HG02981 (cell line): Measurements from ENCODE around the gene JKAMP.
A peak's percentile ranks its signal among the peaks of the same experiment; 100 is the strongest.
"Not testable (repeated sequence)": the region's sequence is repeated elsewhere in the genome, so short reads cannot be mapped to it uniquely, and the experiment has no call there.

Source experiments
- ATAC-seq: cut with Tn5 transposase; IDR thresholded peaks from one replicate; pipeline ENCODE4 v1.9.1; 2021; ENCODE audit warnings: mild to moderate bottlenecking, moderate library complexity; ENCODE audit not compliant: unreplicated experiment

Gene JKAMP

GRCh38 chr14:59483819-59484638, at the start of gene JKAMP, which contains the start of gene L3HYPDH:
TSS of gene JKAMP (plus strand) at chr14:59484517. CDS start at chr14:59484590, 73 bp downstream.
TSS of gene L3HYPDH (minus strand) at chr14:59484408. CDS start at chr14:59484316, 92 bp downstream.
- peak; percentile 87 for ATAC-seq

- no peak for ATAC-seq
Measured at GRCh38 chr14:59435101-59435500, 49.2 kb upstream of the JKAMP start.

- no peak for ATAC-seq
Measured at GRCh38 chr14:59435987-59436386, 48.3 kb upstream of the JKAMP start.

GRCh38 chr14:59438195-59438647, 46.1 kb upstream of the JKAMP start:
- ATAC-seq = no peak

GRCh38 chr14:59439256-59439965, 44.9 kb upstream of the JKAMP start:
- ATAC-seq = no peak

GRCh38 chr14:59448673-59449072, 35.6 kb upstream of the JKAMP start:
- ATAC-seq = not testable (repeated sequence)

- no peak for ATAC-seq
Measured at GRCh38 chr14:59450716-59451115, 33.6 kb upstream of the JKAMP start.

- ATAC-seq = no peak
Measured at GRCh38 chr14:59451849-59452248, 32.5 kb upstream of the JKAMP start.

- no peak for ATAC-seq
Measured at GRCh38 chr14:59454139-59454538, 30.2 kb upstream of the JKAMP start.

- no peak for ATAC-seq
Measured at GRCh38 chr14:59455411-59455810, 28.9 kb upstream of the JKAMP start.

- ATAC-seq = no peak
Measured at GRCh38 chr14:59458486-59458885, 25.8 kb upstream of the JKAMP start.

GRCh38 chr14:59460378-59460777, 23.9 kb upstream of the JKAMP start:
- ATAC-seq = no peak

- ATAC-seq = no peak
Measured at GRCh38 chr14:59461891-59462290, 22.4 kb upstream of the JKAMP start.

GRCh38 chr14:59463787-59464485, 20.4 kb upstream of the JKAMP start:
- no peak for ATAC-seq

GRCh38 chr14:59464486-59465315, 19.6 kb upstream of the JKAMP start:
- peak; percentile 57 for ATAC-seq

- peak; percentile 33 for ATAC-seq
Measured at GRCh38 chr14:59465316-59466135, 18.8 kb upstream of the JKAMP start, which contains the start of gene GPR135. TSS of gene GPR135 (minus strand) at chr14:59465380. CDS start at chr14:59465226, 154 bp downstream.

- ATAC-seq = no peak
Measured at GRCh38 chr14:59474172-59474571, 10.1 kb upstream of the JKAMP start.

GRCh38 chr14:59475709-59476108, 8.6 kb upstream of the JKAMP start:
- no peak for ATAC-seq

GRCh38 chr14:59478540-59478939, 5.8 kb upstream of the JKAMP start:
- no peak for ATAC-seq
